Left ventricle myocardium inferior (tissue), 1 donor: ENCODE data around the gene BCKDK. TPM values are rescaled to one million over a fixed set of nuclear protein-coding genes. Genes with fewer than 3 reads are reported as not detected.

Source experiments
- DNase-seq: peaks from one replicate; pipeline ENCODE4 v3.0.0-alpha.2; 2020
- H3K27ac ChIP-seq: fragments of 200-600 bp; replicated peaks from 2 replicates; pipeline ENCODE4 v1.8.0; 2021
- H3K27me3 ChIP-seq: fragments of 200-600 bp; 2 replicates; pipeline ENCODE4 v1.8.0; 2021; ENCODE audit warnings: low read depth
- H3K36me3 ChIP-seq: fragments of 200-600 bp; 2 replicates; pipeline ENCODE4 v1.8.0; 2021
- H3K4me1 ChIP-seq: fragments of 200-600 bp; 2 replicates; pipeline ENCODE4 v1.8.0; 2021
- H3K4me3 ChIP-seq: fragments of 200-600 bp; 2 replicates; pipeline ENCODE4 v1.8.0; 2021; ENCODE audit warnings: mild to moderate bottlenecking, moderate library complexity
- H3K9me3 ChIP-seq: fragments of 200-600 bp; replicated peaks from 2 replicates; pipeline ENCODE4 v1.8.0; 2021
- CTCF ChIP-seq: fragments of 200-600 bp; IDR thresholded peaks from 2 replicates; pipeline ENCODE4 v1.8.0; 2021; ENCODE audit warnings: antibody characterized with exemption, mild to moderate bottlenecking, borderline replicate concordance
- intact Hi-C: fragments of 100-400 bp; cut with micrococcal nuclease; formaldehyde crosslinking; loops from one replicate; pipeline ENCODE4 v1.11.0; 2022
- total RNA-seq: library from RNA; stranded (reverse); fragmentation: NEBNext Ultra II Directional; extraction: Animal tissue kit (Norgen Biotek cat#: 25700); gene quantifications from one replicate; pipeline ENCODE4 v1.2.1, GENCODE V29; 2021
- donor health status: DM: no; HTN: yes; CAD: no; lungs with severe emphysema.

Gene BCKDK
- total RNA-seq, 1 donor from 2014 or later, result 75.9 TPM

GRCh38 chr16:31064882-31065461 lies 43.2 kb upstream of the BCKDK start:
- Histone ChIP-seq H3K4me1 (peaks cover 20% of the 10 kb centered on the region), H3K36me3 (peaks cover 31% of the 10 kb centered on the region), H3K9me3 (no peaks in the 10 kb centered on the region), H3K27me3 (no peaks in the 10 kb centered on the region), H3K4me3 (no peak overlapping the region), H3K27ac (peak overlapping the region; percentile 78)
- no peak for TF ChIP-seq CTCF
- intact Hi-C loops, result no loop called here
- peak; percentile 68 for DNase-seq

- H3K4me3 ChIP-seq, result no peak overlapping the region
- no peak overlapping the region for H3K27ac ChIP-seq
- peaks cover 10% of the 10 kb centered on the region for H3K36me3 ChIP-seq
- peaks cover 32% of the 10 kb centered on the region for H3K4me1 ChIP-seq
- no peaks in the 10 kb centered on the region for H3K27me3 ChIP-seq
- no peak for DNase-seq
- TF ChIP-seq CTCF, result no peak
- H3K9me3 ChIP-seq, result no peaks in the 10 kb centered on the region
- intact Hi-C loops, result no loop called here
These were observed 40.8 kb upstream of the BCKDK start for GRCh38 chr16:31067342-31067741.

DNA sequence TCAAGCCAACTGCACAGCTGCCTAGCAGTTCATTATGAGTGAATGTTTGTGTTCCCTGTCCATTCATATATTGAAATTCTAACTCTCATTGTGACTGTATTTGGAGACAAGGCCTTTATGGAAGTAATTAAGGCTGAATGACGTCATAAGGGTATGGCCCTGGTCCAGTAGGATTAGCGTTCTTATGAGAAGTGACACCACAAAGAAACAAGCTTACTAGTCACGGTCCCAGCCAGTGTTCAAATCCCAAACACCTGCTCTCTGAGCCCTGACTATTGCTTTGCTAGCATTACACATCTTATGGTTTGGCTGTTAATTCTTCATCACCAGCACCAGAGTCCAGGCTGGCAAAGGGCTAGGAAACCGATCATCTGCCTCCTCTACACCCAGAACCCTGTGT lies 36.3 kb upstream of the BCKDK start:
- H3K27ac ChIP-seq, result peak overlapping the region; percentile 92
- no peaks in the 10 kb centered on the region for H3K27me3 ChIP-seq
- no peak for DNase-seq
- H3K4me1 ChIP-seq, result peaks cover 43% of the 10 kb centered on the region
- H3K9me3 ChIP-seq, result no peaks in the 10 kb centered on the region
- H3K4me3 ChIP-seq, result peak overlapping the region; percentile 93
- intact Hi-C loops, result loop anchor here (5.0 kb wide), 1 partner anchor 40 kb away; the partner anchor contains the start of gene STX4
- no peak for TF ChIP-seq CTCF
- peaks cover 8% of the 10 kb centered on the region for H3K36me3 ChIP-seq

DNA sequence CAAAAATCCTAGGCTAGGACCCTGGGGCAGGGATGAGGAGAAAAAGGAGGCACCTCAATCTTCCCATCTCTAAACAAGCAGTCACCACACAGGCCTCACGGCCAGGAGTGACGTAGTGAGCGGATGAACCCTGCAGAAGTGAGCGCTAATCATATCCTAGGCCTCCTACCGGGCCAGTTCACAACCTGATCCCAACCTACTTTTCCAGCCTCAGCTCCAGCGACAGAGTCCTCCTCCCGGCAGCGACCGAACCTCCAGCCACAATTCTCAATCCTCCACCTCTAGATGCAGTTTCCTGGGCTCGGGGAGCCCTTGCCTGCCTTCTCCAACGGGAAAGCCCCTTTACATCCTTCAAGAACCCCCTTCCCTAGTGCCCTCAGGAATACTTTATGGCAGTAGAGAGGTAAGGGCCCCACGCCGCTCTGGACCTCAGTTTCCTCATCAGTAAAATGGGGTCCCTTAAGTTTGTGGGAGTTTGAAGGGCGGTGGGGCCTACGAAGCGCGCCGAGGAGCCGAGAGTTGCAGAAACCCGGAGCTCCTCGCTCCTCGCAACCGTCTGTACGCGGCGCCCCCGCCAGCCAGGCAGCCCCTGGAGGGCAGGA lies 35.5 kb upstream of the BCKDK start:
- DNase-seq, result no peak
- no peak for TF ChIP-seq CTCF

GRCh38 chr16:31073142-31073969 lies 34.8 kb upstream of the BCKDK start:
- DNase-seq, result peak; percentile 93
- Histone ChIP-seq H3K4me1 (peaks cover 43% of the 10 kb centered on the region), H3K36me3 (peaks cover 23% of the 10 kb centered on the region), H3K4me3 (peak overlapping the region; percentile 93), H3K27ac (peak overlapping the region; percentile 92), H3K9me3 (no peaks in the 10 kb centered on the region), H3K27me3 (no peaks in the 10 kb centered on the region)
- TF ChIP-seq CTCF, result no peak
- intact Hi-C loops, result loop anchor here (5.0 kb wide), 1 partner anchor 41 kb away; the partner anchor contains the start of gene STX4

More for the DNA sequence above, 35.5 kb upstream of the BCKDK start:
- Histone ChIP-seq H3K9me3 (no peaks in the 10 kb centered on the region), H3K27me3 (no peaks in the 10 kb centered on the region), H3K27ac (peak overlapping the region; percentile 92), H3K4me3 (peak overlapping the region; percentile 93), H3K4me1 (peaks cover 43% of the 10 kb centered on the region), H3K36me3 (peaks cover 16% of the 10 kb centered on the region)
- intact Hi-C loops, result loop anchor here (5.0 kb wide), 1 partner anchor 40 kb away; the partner anchor contains the start of gene STX4
